SKM-1 (cell line): Measurements from ENCODE around the gene MAG.
"Not testable (repeated sequence)": the region's sequence is repeated elsewhere in the genome, so short reads cannot be mapped to it uniquely, and the experiment has no call there.

ENCODE experiments used
- DNase-seq: peaks from one replicate; lab custom pipeline; 2025; ENCODE audit not compliant: unreplicated experiment; lab: John Stamatoyannopoulos, UW

MAG gene

GRCh38 chr19:35358834-35359233, 66.9 kb downstream of the MAG start:
- not testable (repeated sequence) for DNase-seq

GRCh38 chr19:35359395-35359794, 67.4 kb downstream of the MAG start:
- not testable (repeated sequence) for DNase-seq

GRCh38 chr19:35360081-35360480, 68.1 kb downstream of the MAG start:
- not testable (repeated sequence) for DNase-seq

GRCh38 chr19:35360880-35361420, 69.0 kb downstream of the MAG start:
- no peak for DNase-seq

- DNase-seq = no peak
These were observed 70.5 kb downstream of the MAG start for GRCh38 chr19:35362261-35363000.

GRCh38 chr19:35363001-35363590, 71.1 kb downstream of the MAG start:
- no peak for DNase-seq
